ENCODE measurements around the gene TMEM178B.

- TF ChIP-seq CTCF (conservative IDR thresholded peaks at IDR 0.05) (no peak), EZH2 (IDR thresholded peaks at IDR 0.05; ENCODE audit: low read depth) (no peak)
Measured at GRCh38 chr7:141515941-141516340, 442.1 kb downstream of the TMEM178B start.

All from PC-9 (cell line).